ENCODE results near the gene NTM. TPM values are rescaled to one million over a fixed set of nuclear protein-coding genes. Genes with fewer than 3 reads are reported as not detected.

NTM gene
- total and polyA plus RNA-seq, 2 of the 8 experiments (the other 6 are each of a cell fraction or from before 2014, with no cell fraction given): 13.4 to 20.0 TPM

DNA sequence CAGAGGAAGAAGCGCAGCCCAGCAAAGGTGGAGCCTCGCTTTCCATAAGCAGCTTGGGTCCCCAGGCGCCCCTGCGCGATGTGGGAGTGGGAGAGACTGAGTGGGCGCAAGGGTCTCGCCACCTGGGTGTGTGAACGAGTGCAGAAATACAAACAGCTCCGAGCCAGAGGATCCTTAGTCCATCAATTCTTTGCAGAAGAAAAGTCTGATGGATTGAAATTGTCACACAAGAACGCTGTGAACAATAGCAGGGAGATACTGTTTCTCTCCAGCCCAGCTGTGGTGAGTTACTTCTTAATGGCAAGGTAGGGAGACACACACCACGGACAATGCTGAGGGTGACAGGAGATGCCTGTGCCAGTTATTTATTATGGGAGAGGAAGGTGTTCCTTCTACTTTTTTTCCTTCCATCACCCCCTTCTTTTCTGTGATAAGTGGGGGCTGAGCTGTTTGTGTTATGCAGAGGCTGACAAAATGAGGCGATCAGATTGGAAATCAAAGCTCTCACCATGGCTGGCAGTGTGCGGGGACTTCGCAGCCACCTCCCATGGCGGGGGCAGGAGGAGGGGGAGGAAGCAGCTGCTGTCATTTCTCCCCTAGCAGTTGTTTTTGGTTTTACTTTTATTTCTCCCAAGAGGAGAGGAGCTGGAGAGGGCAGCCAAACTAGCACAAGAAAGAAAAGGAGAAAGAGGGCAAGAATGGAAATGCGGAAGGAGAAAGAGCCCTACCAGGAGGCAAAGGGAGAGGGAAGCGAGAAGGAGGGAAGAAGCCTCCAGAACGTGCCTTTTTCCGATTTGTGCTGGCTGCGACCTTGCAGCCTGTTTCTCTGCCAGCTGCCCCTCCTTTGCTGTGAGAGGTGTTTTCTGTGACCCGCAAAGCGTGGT lies 755.8 kb downstream of the NTM start:
- DNase-seq (ENCODE audit: low read depth in 1 of 2, low spot score in 2 of 2): peak in 1 of 2 experiments; percentile 58
- H2BK12ac ChIP-seq (ENCODE audit: low read depth, low read length): peak overlapping the region; percentile 96
- no peak overlapping the region; the same call in 1 of the 2 replicates for H2BK20ac ChIP-seq (ENCODE audit: low read length)
- no peak overlapping the region for H3K4ac ChIP-seq (replicated peaks; ENCODE audit: insufficient read length, low read depth, low read length)
- H4K91ac ChIP-seq (replicated peaks; ENCODE audit: insufficient read length, low read length): peak overlapping the region; percentile 89
- H2BK120ac ChIP-seq (replicated peaks; ENCODE audit: low read depth, low read length): no peak overlapping the region
- peaks cover 0 to 7% of the 10 kb centered on the region in 2 experiments for H4K20me1 ChIP-seq (replicated peaks in 1 of 2; ENCODE audit: control insufficient read depth in 1 of 2, insufficient read depth in 2 of 2, low read length in 2 of 2)
- H3K27me3 ChIP-seq (replicated peaks in 1 of 4; ENCODE audit: control insufficient read depth in 3 of 4, extremely low read depth in 1 of 4, insufficient read depth in 3 of 4, low read length in 3 of 4): peaks cover 0 to 2% (median 0%) of the 10 kb centered on the region in 4 experiments; a peak in 2 of 7 replicates
- peak overlapping the region; percentile 68 to 81 for H3K4me2 ChIP-seq (ENCODE audit: insufficient read depth in 1 of 2, low read depth in 2 of 2, low read length in 2 of 2)
- no peak overlapping the region for H4K5ac ChIP-seq (ENCODE audit: insufficient read length, low read depth, low read length)
- TF ChIP-seq E2F6 (IDR thresholded peaks at IDR 0.05) (peak; percentile 41; the same call in 1 of the 2 replicates), BCL11A (IDR thresholded peaks at IDR 0.05; ENCODE audit: low read depth in 2 of 2, low read length in 2 of 2) (no peak), SIN3A (conservative IDR thresholded peaks at IDR 0.05 in 1 of 2, IDR thresholded peaks at IDR 0.05 in 1 of 2; ENCODE audit: low read depth in 1 of 2, low read length in 2 of 2) (no peak), HDAC2 (IDR thresholded peaks at IDR 0.05; ENCODE audit: borderline replicate concordance in 1 of 2, low read depth in 2 of 2, low read length in 2 of 2) (no peak), ASH2L (IDR thresholded peaks at IDR 0.05; ENCODE audit: low read length) (peak; percentile 47)
- peak overlapping the region; percentile 23 to 50 (median 34); a peak in 5 of 8 replicates for H3K4me3 ChIP-seq (ENCODE audit: extremely low read depth in 1 of 4, insufficient read depth in 2 of 4, low read depth in 3 of 4, low read length in 4 of 4)
- no peaks in the 10 kb centered on the region for H3K9me3 ChIP-seq (ENCODE audit: insufficient read depth in 2 of 2, low read depth in 1 of 2, low read length in 1 of 2)
- H3K23ac ChIP-seq (ENCODE audit: insufficient read length): no peak overlapping the region
- no peaks in the 10 kb centered on the region for H3K79me2 ChIP-seq (ENCODE audit: control insufficient read depth in 1 of 2, insufficient read depth in 2 of 2, low read length in 2 of 2)
- WGBS, 2 experiments (ENCODE audit: extremely low coverage in 1 of 2, insufficient coverage in 1 of 2, insufficient read length in 1 of 2, insufficient replicate concordance in 2 of 2, low coverage in 1 of 2, low lambda C conversion rate in 2 of 2, missing lambda C conversion rate in 1 of 2): 43% methylated on average over 22 of the region's 22 CpGs; no CpG with 5 or more reads in 1 of the 2 experiments
- H3K14ac ChIP-seq (ENCODE audit: insufficient read length): no peak overlapping the region
- H3K9ac ChIP-seq (replicated peaks in 1 of 4; ENCODE audit: extremely low read depth in 1 of 4, low read depth in 3 of 4, low read length in 3 of 4): no peak overlapping the region
- peak overlapping the region; percentile 84 for H2BK5ac ChIP-seq (ENCODE audit: low read depth, low read length)
- H3K79me1 ChIP-seq (ENCODE audit: low read depth, low read length): peaks cover 2% of the 10 kb centered on the region; the same call in 1 of the 2 replicates
- peaks cover 15 to 31% (median 21%) of the 10 kb centered on the region in 4 experiments for H3K4me1 ChIP-seq (replicated peaks in 1 of 4; ENCODE audit: control insufficient read depth in 3 of 4, insufficient read depth in 4 of 4, low read length in 3 of 4)
- H4K8ac ChIP-seq (ENCODE audit: extremely low read depth, insufficient read depth, low read length): no peak overlapping the region
- H3K36me3 ChIP-seq (ENCODE audit: control insufficient read depth in 2 of 4, insufficient read depth in 4 of 4, low read length in 3 of 4): no peaks in the 10 kb centered on the region
- peaks cover 15% of the 10 kb centered on the region for H3K23me2 ChIP-seq (ENCODE audit: low read depth, low read length)
- peak; percentile 39 for FAIRE-seq
- no peak overlapping the region for H2AFZ ChIP-seq (ENCODE audit: low read length)
- peak overlapping the region; percentile 97 for H3K56ac ChIP-seq (replicated peaks; ENCODE audit: insufficient read length, low read depth, low read length)
- ChIA-PET POLR2A (ENCODE audit: partially characterized antibody) (interaction anchor here (0.7 to 1.5 kb wide), 5 partner anchors 12 to 433 kb away, joined by 3 to 5 read pairs (median 3); no protein-coding TSS in a partner anchor), CTCF (ENCODE audit: partially characterized antibody) (interaction anchor here (0.8 to 3.9 kb wide), 50 partner anchors 9 to 441 kb away, joined by 3 to 52 read pairs (median 5); no protein-coding TSS in a partner anchor)
- peak overlapping the region; percentile 100 for H2BK15ac ChIP-seq (ENCODE audit: low read length)
- H2AK5ac ChIP-seq (ENCODE audit: low read depth, low read length): peak overlapping the region; percentile 99
- peak overlapping the region; percentile 43; the same call in 1 of the 2 replicates for H3K18ac ChIP-seq (ENCODE audit: extremely low read depth, low read length)
- H3K27ac ChIP-seq (ENCODE audit: low read depth, low read length): no peak overlapping the region
